DMS79 (cell line): ENCODE data around the gene PRSS50.

Experiments
- DNase-seq: peaks from one replicate; lab custom pipeline; 2025; lab: John Stamatoyannopoulos, UW

PRSS50 gene

DNA sequence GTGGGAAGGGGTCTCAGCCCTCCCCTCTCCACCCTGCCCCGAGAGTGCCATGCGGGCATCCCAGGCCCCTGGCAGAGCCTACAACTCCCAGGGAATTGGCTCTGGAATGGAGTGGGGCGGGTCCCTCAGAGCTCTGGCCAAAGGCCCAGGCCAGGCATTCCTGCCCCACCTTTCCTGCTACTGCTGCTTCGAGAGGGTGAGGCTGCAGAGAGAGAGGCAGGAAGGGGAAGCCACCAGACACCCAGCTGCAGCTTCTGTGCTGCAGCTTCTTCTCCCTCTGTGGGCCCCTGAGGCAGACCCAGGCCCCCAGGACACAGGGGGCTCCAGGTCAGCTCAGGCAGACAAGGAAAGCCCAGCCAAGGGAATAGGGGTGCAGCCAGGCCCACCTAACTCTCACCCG lies 26.9 kb downstream of the PRSS50 start:
- DNase-seq: no peak

DNA sequence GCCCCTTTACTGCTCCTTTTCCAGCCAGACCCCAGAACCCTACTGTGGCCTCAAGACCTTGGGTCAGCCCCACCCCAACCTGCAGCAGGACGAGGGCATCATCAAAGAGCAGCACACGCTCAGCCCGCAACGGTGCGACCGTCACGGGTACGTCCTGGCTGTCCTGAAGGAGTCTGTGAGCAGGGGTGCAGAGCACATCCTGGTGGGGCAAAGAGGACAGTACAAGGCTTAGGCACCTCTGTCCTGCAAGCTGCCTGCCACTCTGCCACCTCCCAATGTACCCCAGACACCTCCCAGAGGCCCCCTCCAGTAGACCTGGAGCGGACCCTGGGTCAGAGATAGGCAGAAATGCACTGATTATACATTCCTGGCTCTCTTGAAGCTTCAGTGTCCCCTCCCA lies 32.2 kb downstream of the PRSS50 start:
- DNase-seq: no peak

DNA sequence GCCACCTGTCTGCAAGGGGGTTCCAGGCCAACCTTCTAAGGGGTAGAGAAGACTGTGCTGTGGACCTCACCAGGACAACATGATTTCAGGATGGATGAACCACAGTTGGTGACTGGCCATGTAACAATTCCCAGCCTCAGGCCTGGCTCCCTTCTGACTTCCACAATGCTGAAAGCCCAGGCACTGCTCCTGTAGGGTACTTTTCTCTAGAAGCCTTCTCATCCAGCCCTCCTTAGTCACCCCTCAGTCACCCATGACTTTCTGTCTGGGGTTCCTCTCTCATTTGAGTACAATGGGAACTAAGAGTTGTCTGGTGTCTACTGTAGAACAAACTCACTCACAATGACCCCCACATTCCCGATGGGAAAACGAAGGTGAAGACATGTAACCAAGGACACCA lies 32.8 kb downstream of the PRSS50 start:
- DNase-seq: no peak

DNA sequence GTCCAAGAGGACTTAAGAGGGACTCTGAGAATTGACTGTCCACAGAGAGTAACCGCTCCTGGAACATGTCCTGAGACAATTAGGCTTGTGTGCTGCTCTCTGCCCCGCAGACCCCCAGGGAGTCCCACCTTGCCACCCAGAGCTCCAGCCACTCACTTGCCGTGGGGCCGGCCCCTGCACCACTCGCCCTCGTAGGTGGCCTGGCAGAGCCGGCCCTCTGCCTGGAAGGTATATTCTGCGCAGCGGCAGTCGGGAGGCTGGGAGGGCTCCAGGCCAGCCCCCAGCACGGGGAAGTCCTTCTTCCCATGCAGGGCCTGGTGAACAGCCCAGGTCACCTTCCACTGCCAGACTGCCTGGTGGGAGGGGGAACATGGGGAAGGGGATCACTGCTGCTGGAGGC lies 34.7 kb downstream of the PRSS50 start:
- DNase-seq: no peak

DNA sequence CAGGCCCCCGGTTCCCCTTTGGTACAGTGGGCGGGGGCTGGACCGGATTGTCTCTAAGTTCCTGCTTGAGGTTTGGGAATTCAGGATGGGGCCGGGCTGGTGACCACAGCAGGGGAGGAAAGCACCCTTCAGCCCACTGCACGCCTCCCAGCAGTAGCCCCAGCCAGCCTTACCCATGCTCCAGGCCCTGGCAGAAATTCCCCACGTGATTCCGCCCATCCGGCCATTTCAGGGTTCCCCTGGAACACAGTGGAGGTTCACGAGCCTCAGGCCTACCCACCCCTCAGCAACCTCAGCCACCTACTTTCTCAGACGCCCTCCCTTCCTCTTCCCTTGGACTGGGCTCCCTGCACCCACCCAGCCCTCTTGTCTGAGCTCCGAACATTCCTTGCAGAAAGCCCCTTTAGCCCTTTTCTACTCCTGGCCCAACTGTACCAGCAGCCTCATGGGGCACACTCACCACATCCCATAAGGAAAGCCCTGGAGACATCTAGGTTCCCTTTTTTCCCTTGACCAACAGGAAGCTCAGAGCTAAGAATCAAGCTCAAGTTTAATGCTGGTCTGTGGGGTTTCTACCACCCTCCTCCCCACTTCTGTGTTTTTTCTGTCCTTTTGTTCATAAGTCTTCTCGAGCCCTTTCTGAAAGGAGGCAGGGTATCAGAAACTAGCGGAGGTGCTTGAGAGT lies 35.7 kb downstream of the PRSS50 start:
- no peak for DNase-seq

DNA sequence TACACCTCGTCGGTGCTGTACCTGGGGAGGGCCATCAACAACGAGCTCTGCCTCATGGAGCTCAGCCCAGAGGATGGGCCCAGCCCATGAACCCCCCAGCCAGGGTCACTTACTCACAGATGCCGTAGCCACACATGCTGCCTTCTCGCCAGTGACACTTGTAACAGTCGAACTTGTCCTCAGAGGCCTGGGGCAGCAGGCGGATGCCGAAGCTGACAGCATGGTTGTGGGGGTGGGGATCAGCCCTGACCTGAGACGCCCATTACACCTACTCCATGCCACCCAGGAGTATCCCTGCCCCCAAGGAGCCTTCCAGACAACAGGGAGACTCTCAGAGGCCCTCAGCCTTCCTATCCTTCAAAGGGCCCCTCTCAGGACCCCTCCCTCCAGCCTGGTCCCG lies 36.3 kb downstream of the PRSS50 start:
- DNase-seq: no peak

DNA sequence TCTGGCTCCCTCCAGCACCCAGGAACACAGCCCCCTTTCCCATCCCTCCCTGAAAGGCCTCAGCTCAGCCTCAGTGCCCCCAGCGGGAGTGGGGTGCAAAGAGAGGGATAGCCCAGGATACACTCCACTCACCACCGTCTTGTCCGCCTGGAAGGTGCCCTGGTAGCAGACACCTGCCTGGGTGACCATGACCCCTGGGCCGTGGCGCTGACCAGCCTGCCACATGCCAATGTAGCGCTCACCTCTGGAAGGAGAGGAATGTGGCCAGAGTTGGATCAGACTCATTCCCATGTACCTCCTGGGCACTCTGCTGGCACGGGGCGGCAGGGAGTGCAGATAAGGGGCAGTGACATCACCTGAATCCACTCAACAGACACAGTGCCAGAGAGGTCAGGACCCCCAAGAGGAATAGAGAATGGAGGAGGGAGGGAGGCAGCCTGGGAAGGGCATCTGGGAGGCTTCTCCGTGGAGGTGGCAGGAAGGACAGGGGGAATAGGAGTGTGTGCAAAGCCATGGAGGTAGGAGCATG lies 37.3 kb downstream of the PRSS50 start:
- DNase-seq: no peak

DNA sequence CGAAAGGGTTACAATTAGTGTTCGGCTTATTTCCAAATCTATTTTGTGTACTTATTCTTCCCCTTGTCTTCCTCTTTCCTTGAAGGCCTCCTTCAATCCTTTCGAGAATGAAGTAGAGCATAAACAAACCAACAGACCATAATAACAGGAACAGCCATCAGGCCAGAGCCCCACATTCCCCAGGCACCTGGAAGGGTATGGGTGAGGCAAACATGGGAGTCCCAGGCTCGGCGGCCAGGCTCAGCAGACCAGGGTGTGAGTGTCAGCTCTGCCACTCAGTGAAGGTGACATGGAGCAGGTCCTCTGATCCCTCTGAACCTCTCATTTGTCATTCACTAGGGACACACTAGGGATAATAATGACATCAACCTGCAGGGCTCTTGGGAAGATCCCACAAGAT lies 38.0 kb downstream of the PRSS50 start:
- DNase-seq: no peak

DNA sequence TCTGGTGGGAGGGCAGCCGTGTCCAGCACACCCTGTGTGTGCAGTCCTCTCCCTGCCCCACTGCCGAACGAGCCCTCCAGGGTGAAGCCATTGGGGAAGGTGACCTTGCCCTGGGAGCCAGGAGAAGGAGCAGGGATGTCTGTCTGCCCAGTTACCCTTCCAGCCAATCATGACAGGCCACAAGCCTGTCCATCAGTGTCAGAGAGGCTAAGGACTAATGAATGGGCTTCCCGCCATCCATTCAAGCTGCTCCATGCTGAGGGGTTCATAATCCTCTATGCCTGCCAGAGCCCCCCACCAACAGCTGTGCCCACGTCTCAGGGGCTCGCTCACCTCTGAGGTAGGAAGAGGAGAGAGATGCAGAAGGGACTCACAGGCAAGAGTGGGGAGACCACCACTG lies 39.4 kb downstream of the PRSS50 start:
- DNase-seq: no peak

DNA sequence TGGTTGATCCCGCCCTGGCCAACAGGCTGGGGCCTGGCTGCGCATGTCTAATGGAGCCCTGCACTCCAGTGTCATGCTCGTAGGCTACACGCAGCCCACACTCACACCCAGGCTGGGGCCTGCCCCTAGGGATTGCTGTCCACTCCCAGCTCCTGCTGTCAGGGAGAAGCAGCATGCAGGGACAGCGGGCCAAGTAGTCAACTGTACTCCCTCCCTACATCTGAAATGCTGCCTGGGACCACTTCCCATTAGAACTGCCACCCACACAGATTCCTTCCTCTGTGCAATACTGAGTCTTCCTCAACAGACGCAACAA lies 40.3 kb downstream of the PRSS50 start:
- no peak for DNase-seq

DNA sequence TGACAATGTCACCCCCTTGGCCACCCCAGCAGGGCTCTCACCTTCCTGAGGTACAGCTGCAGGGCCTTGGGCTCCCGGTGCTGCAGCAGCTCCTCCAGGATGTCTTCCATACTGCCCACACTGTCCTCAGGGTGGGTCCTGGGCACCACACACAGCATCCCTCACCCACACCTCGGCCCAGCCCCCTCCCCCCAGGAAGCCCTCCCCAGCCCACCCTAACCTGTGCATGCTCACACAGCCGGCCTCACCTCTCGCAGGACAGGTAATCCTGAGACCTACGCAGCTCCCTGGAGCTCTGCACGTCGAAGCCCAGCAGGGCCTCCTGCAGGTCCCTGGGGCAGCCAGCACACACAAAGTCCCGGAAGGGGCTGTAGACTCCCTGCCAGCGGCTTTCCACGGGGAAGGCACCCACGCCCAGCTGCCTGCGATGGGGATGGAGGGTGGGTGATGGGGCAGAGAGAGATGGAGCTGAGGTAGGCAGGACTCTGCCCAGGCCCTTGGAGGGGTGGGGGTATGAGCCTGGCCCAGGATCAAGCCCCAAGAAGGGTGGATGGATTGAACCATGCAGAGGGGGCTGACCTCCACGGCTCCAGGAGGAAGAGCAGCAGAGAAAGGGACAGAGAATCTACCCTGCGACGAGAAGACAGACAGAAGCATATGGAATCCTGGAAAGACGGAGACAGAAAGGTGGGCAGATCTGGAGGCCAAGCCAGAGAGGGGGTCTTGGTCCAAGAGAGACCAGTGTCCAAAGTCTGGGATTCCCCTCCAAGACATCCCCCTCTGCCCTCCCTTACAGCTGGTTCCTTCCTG lies 40.9 kb downstream of the PRSS50 start:
- DNase-seq: no peak

DNA sequence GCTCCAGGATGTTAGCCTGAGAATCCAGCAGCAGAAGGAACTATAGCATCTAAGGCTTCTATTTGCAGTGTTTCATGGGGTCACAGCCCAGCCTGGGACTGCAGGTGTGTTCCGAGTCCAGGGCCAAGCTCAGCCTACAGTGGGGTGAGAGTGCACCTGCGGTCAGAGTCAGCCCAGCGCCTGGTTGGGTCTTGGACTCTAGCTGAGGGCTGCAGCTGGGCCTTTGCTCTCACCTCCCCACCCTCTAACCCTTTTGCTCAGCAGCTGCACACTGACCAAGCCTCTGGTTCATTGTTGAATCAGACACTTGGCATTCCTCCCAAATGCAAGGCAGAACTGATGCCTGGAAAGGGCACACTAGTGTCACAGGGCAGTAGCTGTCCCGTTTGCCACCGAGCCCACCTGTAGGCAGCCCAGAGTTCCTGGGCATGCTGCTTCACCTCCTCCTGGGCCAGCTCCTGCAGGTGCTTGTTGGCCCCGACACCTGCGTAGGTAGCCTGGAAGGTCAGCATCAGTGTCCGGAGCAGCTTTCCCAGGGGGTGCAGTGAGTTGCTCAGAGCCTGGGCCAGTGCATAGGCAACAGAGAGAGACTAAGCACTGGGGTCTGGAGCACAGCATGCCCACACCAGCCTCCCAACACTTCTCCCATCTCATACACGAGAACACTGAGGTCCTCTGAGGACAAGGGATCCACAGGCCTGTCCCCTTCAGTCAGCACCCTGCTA lies 41.7 kb downstream of the PRSS50 start:
- no peak for DNase-seq

DNA sequence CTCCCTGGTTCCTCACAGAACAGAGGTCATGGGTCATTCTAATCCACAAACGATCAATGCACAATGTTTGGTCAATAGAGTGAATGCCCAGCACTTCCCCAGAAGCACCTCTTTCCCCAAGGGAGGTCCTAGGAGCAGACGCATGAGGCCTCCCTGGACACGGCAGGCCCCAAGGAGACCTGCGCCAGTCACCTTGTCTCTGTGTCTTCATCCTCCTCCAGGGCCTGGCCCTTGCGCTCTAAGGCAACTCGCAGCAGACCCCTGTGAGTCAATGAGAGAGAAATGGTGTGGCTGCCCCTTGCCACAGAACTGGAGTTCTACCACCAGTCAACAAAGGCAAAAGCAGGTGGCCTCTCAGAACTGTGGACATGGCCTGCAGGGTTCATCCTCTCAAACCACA lies 42.2 kb downstream of the PRSS50 start:
- DNase-seq: no peak

DNA sequence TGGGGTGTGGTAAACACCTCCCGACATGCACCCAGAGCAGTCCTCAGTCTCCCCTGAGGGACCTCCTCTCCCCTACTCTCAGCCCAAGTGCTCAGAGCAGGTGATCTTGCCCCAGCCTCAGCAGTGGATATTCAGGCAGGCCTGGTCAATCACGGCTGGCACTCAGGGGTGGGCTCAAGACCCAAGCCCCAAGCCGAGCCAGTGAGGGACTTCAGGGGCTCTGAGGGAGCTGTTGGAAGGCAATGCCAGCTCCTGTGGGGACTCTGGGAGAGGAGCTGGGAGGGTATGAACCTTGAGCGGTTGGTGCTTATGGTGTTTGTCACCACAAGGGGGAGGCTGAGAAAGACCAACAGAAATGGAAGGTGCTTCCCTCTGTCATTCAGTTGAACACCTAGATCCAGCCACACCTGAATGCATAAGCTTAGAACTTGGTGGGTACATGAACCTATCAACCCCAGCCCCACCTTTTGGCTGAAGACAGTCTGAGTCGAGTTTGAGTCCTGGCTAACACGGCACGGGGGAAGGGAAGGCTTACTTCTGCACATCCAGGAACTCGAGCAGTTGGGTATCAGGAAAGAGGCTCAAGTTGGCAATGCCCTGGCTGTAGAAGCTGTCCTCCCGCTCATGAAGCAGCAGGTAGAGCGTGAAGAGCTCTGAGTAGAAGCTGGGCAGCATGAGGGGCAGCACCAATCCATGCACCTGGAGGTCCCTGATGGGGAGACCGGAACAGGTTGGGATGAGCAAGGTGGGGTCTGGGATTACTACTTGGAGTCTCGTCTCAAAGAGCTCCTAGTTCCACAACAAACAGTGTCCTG lies 43.4 kb downstream of the PRSS50 start:
- DNase-seq: no peak

DNA sequence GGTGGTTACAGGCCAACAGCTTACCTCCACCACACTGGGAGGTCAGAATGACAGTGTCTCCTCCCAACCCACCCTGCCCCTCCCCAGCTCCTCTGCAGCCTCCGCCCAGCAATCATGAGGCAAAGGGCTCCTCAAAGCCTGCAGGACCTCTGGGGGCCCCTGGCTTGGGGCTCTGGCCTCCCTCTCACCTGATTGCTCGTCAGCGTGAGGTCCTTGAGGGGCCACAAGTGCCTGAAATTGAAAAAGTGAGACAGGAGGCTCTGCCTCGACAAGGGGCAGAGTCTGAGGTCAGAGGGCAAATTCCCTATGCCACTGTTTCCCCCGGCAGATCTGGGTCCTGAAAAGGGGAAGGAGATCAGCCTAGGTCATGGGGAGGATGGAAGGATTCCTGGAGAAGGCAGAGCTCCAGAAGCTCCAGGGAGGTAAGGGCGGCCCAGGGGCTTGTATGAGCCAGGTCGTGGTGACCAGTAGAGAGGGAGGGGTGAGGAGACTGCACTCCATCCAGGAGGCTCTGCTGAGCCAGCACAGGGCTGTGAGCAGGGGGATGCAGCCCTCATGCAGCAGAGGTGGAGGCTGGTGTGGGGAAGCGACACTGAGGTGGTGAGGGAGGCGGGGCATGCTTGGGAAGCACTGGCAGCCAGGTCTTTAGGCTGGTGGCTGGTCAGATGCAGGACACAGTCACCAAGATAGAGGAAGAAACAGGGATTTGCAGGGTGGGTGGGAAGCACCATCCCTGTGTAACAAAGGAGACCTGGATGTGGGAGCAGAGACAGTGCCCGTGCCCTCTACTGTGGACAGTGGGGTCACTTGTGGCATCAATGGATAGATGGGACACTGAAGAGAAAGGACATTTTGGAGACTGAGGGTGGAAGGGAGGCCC lies 44.3 kb downstream of the PRSS50 start:
- no peak for DNase-seq

DNA sequence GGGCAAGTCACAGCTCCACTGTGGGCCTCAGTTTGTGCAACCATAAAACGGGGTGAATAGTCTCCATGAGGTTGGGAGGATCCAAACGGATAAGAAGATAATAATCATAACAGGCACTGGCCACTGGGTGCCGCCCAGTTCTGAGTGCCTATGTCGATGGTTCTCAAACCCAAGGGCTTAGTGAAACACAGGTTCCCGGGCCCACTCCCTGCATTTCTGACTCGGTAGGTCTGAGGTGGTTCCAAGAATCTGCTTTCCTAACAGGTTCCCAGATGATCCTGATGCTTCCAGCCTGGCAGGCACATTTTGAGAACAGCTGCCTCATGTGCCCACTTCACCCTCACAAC lies 45.3 kb downstream of the PRSS50 start:
- DNase-seq: no peak

DNA sequence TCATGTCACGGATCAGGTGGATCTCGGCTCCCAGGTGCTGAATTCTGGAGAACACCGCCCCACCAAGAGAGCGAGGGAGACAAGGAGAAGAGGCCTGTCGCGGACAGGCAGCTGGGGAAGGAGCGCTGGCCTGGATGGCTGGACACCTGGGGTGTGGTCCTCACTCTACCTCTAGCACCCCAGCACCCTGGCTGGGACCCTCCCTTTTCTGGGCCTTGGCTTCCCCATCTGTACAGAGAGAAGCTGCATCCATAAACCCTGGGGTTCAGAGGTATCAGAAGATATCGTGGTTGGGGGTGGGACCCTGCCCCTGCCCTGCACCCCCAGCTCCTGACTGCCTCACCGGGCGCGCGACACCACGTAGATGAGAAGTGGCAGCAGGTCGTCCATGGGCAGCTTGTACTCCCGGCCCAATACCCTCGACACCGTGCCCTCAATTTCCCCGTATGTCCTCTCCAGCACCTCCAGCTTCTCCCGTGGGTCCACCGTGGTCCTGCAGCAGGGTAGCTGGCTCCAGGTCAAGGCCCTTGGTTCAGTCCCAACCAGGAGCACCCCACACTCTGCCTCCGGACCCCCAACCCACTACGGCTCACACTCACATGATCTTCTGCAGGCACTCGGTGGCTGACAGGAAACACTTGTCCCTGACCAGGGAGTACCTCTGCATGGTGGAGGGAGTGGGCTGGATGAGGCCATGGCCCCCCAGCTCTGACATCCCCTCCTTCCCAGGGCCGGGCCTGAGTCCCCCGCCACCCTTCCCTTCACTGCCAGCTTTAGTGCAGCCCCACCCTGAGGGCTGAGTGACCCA lies 45.9 kb downstream of the PRSS50 start:
- no peak for DNase-seq

DNA sequence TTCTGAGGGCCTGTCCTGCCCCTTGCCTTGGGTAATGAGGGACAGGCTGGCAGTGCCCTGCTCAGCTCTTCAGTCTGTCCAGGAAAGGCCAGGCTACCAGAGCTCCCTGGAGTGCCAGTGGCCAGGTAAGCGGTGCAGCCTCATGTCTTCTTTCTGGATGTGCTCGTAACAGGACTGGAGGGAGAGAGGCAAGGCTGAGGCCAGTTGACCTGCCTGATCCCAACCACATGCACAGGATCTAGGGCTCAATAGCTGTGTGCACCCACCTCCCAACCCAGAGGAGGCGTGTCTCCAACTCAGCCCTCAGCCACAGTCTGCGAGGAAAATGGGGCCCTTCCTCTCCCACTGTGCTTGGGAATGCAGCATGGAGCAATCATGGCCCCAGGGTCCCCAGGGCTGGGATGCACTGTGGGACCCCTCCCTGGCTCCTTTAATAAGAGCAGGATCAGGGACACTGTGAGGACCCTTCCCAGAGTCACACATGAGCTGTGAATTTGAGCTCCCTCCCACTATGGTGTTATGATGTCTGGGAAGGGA lies 46.7 kb downstream of the PRSS50 start:
- no peak for DNase-seq

DNA sequence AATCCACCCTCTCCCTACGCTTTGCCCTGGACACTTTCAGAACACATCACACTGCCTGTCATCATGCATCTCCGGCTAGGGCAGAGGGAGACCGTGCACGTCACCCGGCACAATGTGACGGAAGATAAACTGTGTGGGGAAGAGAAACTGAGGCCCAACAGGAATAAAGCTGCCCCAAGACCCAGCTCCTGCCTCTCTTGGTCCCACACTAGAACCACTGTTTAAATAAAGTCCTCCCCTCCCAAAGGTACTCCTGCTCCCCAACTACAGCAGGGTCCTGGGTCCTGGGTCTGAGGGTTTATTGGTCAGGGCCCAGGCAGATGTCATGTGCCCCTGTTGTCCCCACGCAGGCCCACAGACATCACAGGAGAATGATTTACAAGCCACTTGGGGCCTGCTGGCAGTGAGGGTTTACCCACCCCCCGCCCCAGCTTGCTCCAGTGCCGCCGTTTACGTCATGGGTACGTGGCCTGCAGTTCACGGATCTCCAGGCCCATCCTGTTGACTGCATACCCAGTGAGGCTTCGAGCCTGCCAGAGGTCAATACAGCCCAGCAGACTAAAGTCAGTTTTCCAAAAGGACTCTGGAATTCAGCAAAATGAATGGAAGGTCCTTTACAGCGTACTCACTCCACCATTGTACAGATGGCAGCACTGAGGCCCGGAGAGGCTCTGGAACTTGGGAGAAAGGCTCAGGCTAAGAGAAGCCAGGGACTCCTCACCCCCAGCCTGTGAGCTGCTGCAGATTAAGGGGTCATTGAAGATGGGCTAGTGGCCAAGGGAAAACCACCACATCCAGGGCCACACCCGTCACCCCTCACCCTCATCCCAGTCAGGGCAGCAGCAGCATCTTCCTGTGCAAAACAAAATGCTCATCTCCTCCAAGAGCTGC lies 47.4 kb downstream of the PRSS50 start:
- DNase-seq: no peak
